ENCODE measurements around the gene CRABP2.

GRCh38 chr1:156657741-156658319 is 47.6 kb downstream of the CRABP2 start:
- TF ChIP-seq RAD21 (IDR thresholded peaks at IDR 0.05; ENCODE audit: low read depth): no peak
- TF ChIP-seq FOSL1 (IDR thresholded peaks at IDR 0.05; ENCODE audit: low read depth): no peak
- TF ChIP-seq, protein P1, sequence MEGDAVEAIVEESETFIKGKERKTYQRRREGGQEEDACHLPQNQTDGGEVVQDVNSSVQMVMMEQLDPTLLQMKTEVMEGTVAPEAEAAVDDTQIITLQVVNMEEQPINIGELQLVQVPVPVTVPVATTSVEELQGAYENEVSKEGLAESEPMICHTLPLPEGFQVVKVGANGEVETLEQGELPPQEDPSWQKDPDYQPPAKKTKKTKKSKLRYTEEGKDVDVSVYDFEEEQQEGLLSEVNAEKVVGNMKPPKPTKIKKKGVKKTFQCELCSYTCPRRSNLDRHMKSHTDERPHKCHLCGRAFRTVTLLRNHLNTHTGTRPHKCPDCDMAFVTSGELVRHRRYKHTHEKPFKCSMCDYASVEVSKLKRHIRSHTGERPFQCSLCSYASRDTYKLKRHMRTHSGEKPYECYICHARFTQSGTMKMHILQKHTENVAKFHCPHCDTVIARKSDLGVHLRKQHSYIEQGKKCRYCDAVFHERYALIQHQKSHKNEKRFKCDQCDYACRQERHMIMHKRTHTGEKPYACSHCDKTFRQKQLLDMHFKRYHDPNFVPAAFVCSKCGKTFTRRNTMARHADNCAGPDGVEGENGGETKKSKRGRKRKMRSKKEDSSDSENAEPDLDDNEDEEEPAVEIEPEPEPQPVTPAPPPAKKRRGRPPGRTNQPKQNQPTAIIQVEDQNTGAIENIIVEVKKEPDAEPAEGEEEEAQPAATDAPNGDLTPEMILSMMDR (IDR thresholded peaks at IDR 0.05 in 2 of 3, conservative IDR thresholded peaks at IDR 0.05 in 1 of 3; ENCODE audit: borderline replicate concordance in 1 of 3, insufficient read depth in 1 of 3, low read depth in 2 of 3, low read length in 2 of 3): no peak
- no peak for TF ChIP-seq SRF (IDR thresholded peaks at IDR 0.05; ENCODE audit: low read depth)
- TF ChIP-seq EZH2 (IDR thresholded peaks at IDR 0.05): no peak

Measured in HCT116 (cell line).